MG63 (cell line): ENCODE results near the gene TRNT1. TPM values are rescaled to one million over a fixed set of nuclear protein-coding genes. Genes with fewer than 3 reads are reported as not detected.

Experiments
- DNase-seq: peaks from one replicate; pipeline ENCODE4 v3.0.0-alpha.2; 2020
- H3K27me3 ChIP-seq: fragments of 250-450 bp; sonication (Bioruptor Pico); 2 replicates; pipeline ENCODE4 v1.5.1; 2020; ENCODE audit warnings: mild to moderate bottlenecking, moderate library complexity
- H3K36me3 ChIP-seq: fragments of 250-450 bp; sonication (Bioruptor Pico); 2 replicates; pipeline ENCODE4 v1.5.1; 2020; ENCODE audit warnings: mild to moderate bottlenecking, moderate library complexity
- H3K4me3 ChIP-seq: fragments of 250-450 bp; sonication (Bioruptor Pico); 2 replicates; pipeline ENCODE4 v1.5.1; 2020; ENCODE audit warnings: mild to moderate bottlenecking, moderate library complexity
- H3K9me3 ChIP-seq: fragments of 250-450 bp; sonication (Bioruptor Pico); 2 replicates; pipeline ENCODE4 v1.5.1; 2020; ENCODE audit warnings: mild to moderate bottlenecking, moderate library complexity
- total RNA-seq: library from RNA; depleted of rRNA; stranded (reverse); fragments of >200 nt; shearing (Covaris generic); gene quantifications from 2 replicates; pipeline ENCODE4 v1.2.3, GENCODE V29; 2014; ENCODE audit warnings: low replicate concordance

The TRNT1 gene
- total RNA-seq, 1 experiment from 2014 or later: 34.2 TPM

- H3K4me3 ChIP-seq: no peak overlapping the region
- H3K36me3 ChIP-seq: no peaks in the 10 kb centered on the region
- DNase-seq: no peak
- H3K9me3 ChIP-seq: no peaks in the 10 kb centered on the region
- no peaks in the 10 kb centered on the region for H3K27me3 ChIP-seq
These were observed 18.9 kb upstream of the TRNT1 start for GRCh38 chr3:3107858-3108257.

- Histone ChIP-seq H3K9me3 (no peaks in the 10 kb centered on the region), H3K27me3 (no peaks in the 10 kb centered on the region), H3K4me3 (no peak overlapping the region), H3K36me3 (no peaks in the 10 kb centered on the region)
- DNase-seq: no peak
These were observed 17.1 kb upstream of the TRNT1 start for GRCh38 chr3:3109407-3110298.

- H3K4me3 ChIP-seq: no peak within 1 kb of the TSS
- no peaks in the 10 kb centered on the region for H3K9me3 ChIP-seq
- no peaks in the 10 kb centered on the region for H3K36me3 ChIP-seq
- no peak for DNase-seq
- no peaks in the 10 kb centered on the region for H3K27me3 ChIP-seq
These were observed 16.5 kb upstream of the TRNT1 start, which contains the start of gene IL5RA for GRCh38 chr3:3110299-3110630. TSS of gene IL5RA (minus strand) at chr3:3110374. CDS start at chr3:3104984, 5,390 bp downstream.

GRCh38 chr3:3110749-3111361 lies 15.9 kb upstream of the TRNT1 start:
- Histone ChIP-seq H3K27me3 (no peaks in the 10 kb centered on the region), H3K36me3 (no peaks in the 10 kb centered on the region), H3K4me3 (no peak overlapping the region), H3K9me3 (no peaks in the 10 kb centered on the region)
- no peak for DNase-seq

- Histone ChIP-seq H3K9me3 (no peaks in the 10 kb centered on the region), H3K36me3 (no peaks in the 10 kb centered on the region), H3K27me3 (no peaks in the 10 kb centered on the region), H3K4me3 (no peak overlapping the region)
- no peak for DNase-seq
These were observed 13.6 kb upstream of the TRNT1 start for GRCh38 chr3:3113042-3113709.

- H3K4me3 ChIP-seq: no peak overlapping the region
These were observed 9.1 kb upstream of the TRNT1 start for GRCh38 chr3:3117651-3118050.

GRCh38 chr3:3119393-3119851 lies 7.3 kb upstream of the TRNT1 start:
- H3K36me3 ChIP-seq: no peaks in the 10 kb centered on the region
- H3K27me3 ChIP-seq: no peaks in the 10 kb centered on the region
- no peaks in the 10 kb centered on the region for H3K9me3 ChIP-seq
- DNase-seq: no peak
- H3K4me3 ChIP-seq: no peak overlapping the region

More at GRCh38 chr3:3117651-3118050, 9.1 kb upstream of the TRNT1 start:
- no peak for DNase-seq
- Histone ChIP-seq H3K36me3 (no peaks in the 10 kb centered on the region), H3K27me3 (no peaks in the 10 kb centered on the region), H3K9me3 (no peaks in the 10 kb centered on the region)

- Histone ChIP-seq H3K4me3 (peak overlapping the region; percentile 90), H3K27me3 (no peaks in the 10 kb centered on the region), H3K9me3 (no peaks in the 10 kb centered on the region), H3K36me3 (peaks cover 28% of the 10 kb centered on the region)
- no peak for DNase-seq
These were observed 763 bp upstream of the TRNT1 start for GRCh38 chr3:3125977-3126376.

- Histone ChIP-seq H3K27me3 (no peaks in the 10 kb centered on the region), H3K9me3 (no peaks in the 10 kb centered on the region), H3K4me3 (peak overlapping the region; percentile 90), H3K36me3 (peaks cover 28% of the 10 kb centered on the region)
- no peak for DNase-seq
These were observed 781 bp downstream of the TRNT1 start for GRCh38 chr3:3127432-3128010.

GRCh38 chr3:3129579-3129978 lies 2.8 kb downstream of the TRNT1 start:
- no peak overlapping the region for H3K4me3 ChIP-seq
- H3K27me3 ChIP-seq: no peaks in the 10 kb centered on the region
- no peaks in the 10 kb centered on the region for H3K9me3 ChIP-seq
- peaks cover 28% of the 10 kb centered on the region for H3K36me3 ChIP-seq
- no peak for DNase-seq

GRCh38 chr3:3133500-3133899 lies 6.8 kb downstream of the TRNT1 start:
- no peak for DNase-seq
- H3K36me3 ChIP-seq: peaks cover 27% of the 10 kb centered on the region
- H3K4me3 ChIP-seq: no peak overlapping the region
- H3K9me3 ChIP-seq: no peaks in the 10 kb centered on the region
- no peaks in the 10 kb centered on the region for H3K27me3 ChIP-seq

GRCh38 chr3:3134750-3135448 lies 8.2 kb downstream of the TRNT1 start:
- peaks cover 20% of the 10 kb centered on the region for H3K36me3 ChIP-seq
- H3K27me3 ChIP-seq: no peaks in the 10 kb centered on the region
- no peak overlapping the region for H3K4me3 ChIP-seq
- no peak for DNase-seq
- H3K9me3 ChIP-seq: no peaks in the 10 kb centered on the region

GRCh38 chr3:3137526-3137925 lies 10.8 kb downstream of the TRNT1 start:
- peaks cover 26% of the 10 kb centered on the region for H3K36me3 ChIP-seq
- DNase-seq: no peak

GRCh38 chr3:3141939-3142338 lies 15.2 kb downstream of the TRNT1 start:
- Histone ChIP-seq H3K36me3 (peaks cover 49% of the 10 kb centered on the region), H3K27me3 (no peaks in the 10 kb centered on the region), H3K9me3 (no peaks in the 10 kb centered on the region), H3K4me3 (no peak overlapping the region)
- no peak for DNase-seq

More at GRCh38 chr3:3137526-3137925, 10.8 kb downstream of the TRNT1 start:
- no peaks in the 10 kb centered on the region for H3K9me3 ChIP-seq
- no peaks in the 10 kb centered on the region for H3K27me3 ChIP-seq
- H3K4me3 ChIP-seq: no peak overlapping the region

GRCh38 chr3:3145831-3146230 lies 19.1 kb downstream of the TRNT1 start:
- H3K9me3 ChIP-seq: no peaks in the 10 kb centered on the region
- no peak for DNase-seq
- H3K27me3 ChIP-seq: no peaks in the 10 kb centered on the region
- H3K36me3 ChIP-seq: peaks cover 55% of the 10 kb centered on the region
- no peak overlapping the region for H3K4me3 ChIP-seq

GRCh38 chr3:3149560-3149959 lies 22.8 kb downstream of the TRNT1 start:
- Histone ChIP-seq H3K4me3 (no peak overlapping the region), H3K27me3 (no peaks in the 10 kb centered on the region), H3K36me3 (peaks cover 52% of the 10 kb centered on the region), H3K9me3 (no peaks in the 10 kb centered on the region)
- no peak for DNase-seq
